HCT116 (cell line): ENCODE measurements around the gene CTRB2. TPM values are rescaled to one million over a fixed set of nuclear protein-coding genes. Genes with fewer than 3 reads are reported as not detected.

Experiments used
- ATAC-seq: fragments of 200-7000 bp; cut with Tn5 transposase; 2 replicates; pipeline ENCODE4 v1.9.1; 2020; ENCODE audit warnings: mild to moderate bottlenecking, moderate library complexity
- BruUV-seq: library from RNA; stranded (reverse); fragments of 400-500 nt; replicated peaks from 2 replicates; lab custom pipeline; 2021; lab: Mats Ljungman, UMichigan
- CTCF ChIA-PET: fragments of 300-600 bp; sonication (Branson Sonifier 250); formaldehyde crosslinking; loops from one replicate; lab custom pipeline; 2021; ENCODE audit warnings: antibody characterized with exemption; lab: Charles Lee
- POLR2A ChIA-PET: fragments of 300-600, 350-600 bp; sonication (Branson Sonifier 250); formaldehyde crosslinking; loops from one replicate; lab custom pipeline; 2021; ENCODE audit warnings: antibody characterized with exemption; lab: Charles Lee
- RAD21 ChIA-PET, 2 experiments: fragments of 300-600 bp; sonication (Branson Sonifier 250); formaldehyde crosslinking; loops; one replicate each; lab custom pipeline; 2023; ENCODE audit warnings: low total read pairs in 2 of 2; ENCODE audit not compliant: uncharacterized antibody in 2 of 2, unreplicated experiment in 2 of 2, low non-redundant PET in 1 of 2; lab: Charles Lee
- DNase-seq: peaks from one replicate; pipeline ENCODE4 v3.0.0-alpha.2; 2010; ENCODE audit warnings: low read depth, low spot score
- H2AFZ ChIP-seq: fragments of 200-600 bp; shearing (Covaris generic), sonication (generic); 2 replicates; pipeline ENCODE4 v1.6.1; 2017; ENCODE audit warnings: low read depth, mixed run types, mixed read lengths, antibody characterized with exemption, low read length; ENCODE audit not compliant: poor library complexity, severe bottlenecking
- H3K27ac ChIP-seq: 2 replicates; pipeline ENCODE4 v1.5.1; 2012; ENCODE audit warnings: low read depth, low read length
- H3K27me3 ChIP-seq: fragments of 200-600 bp; sonication (generic); 2 replicates; pipeline ENCODE4 v1.6.1; 2016; ENCODE audit warnings: mixed run types, low read length, mixed read lengths; ENCODE audit not compliant: insufficient read depth
- H3K36me3 ChIP-seq, 2 experiments: fragments of 200-500 bp in 1 of 2; fragments of 200-600 bp in 1 of 2; sonication (Bioruptor generic) in 1 of 2; sonication (generic) in 1 of 2; 2 replicates each; pipeline versions ENCODE4 v1.5.1 to v1.6.1; 2014 to 2016; ENCODE audit warnings: low read length in 2 of 2, inconsistent platforms in 1 of 2, mixed read lengths in 1 of 2, mixed run types in 1 of 2; ENCODE audit not compliant: insufficient read depth in 2 of 2, control insufficient read depth in 1 of 2
- H3K4me1 ChIP-seq, 2 experiments: fragments of 200-600 bp in 1 of 2; sonication (generic) in 1 of 2; 2 replicates each; pipeline versions ENCODE4 v1.5.1 to v1.6.1; 2012 to 2017; ENCODE audit warnings: low read length in 2 of 2, inconsistent platforms in 1 of 2, mild to moderate bottlenecking in 1 of 2, mixed read lengths in 1 of 2, mixed run types in 1 of 2, moderate library complexity in 1 of 2; ENCODE audit not compliant: insufficient read depth in 2 of 2, control insufficient read depth in 1 of 2
- H3K4me2 ChIP-seq: fragments of 200-600 bp; sonication (generic); 2 replicates; pipeline ENCODE4 v1.6.1; 2017; ENCODE audit warnings: mixed run types, low read length, mixed read lengths
- H3K4me3 ChIP-seq, 2 experiments: fragments of 200-600 bp in 1 of 2; sonication (generic) in 1 of 2; replicated peaks in 1 of 2; 2 replicates each; pipeline ENCODE4 v1.5.1; 2011 to 2016; ENCODE audit warnings: low read length in 2 of 2, control low read depth in 1 of 2, low read depth in 1 of 2, mild to moderate bottlenecking in 1 of 2, mixed read lengths in 1 of 2, mixed run types in 1 of 2
- H3K79me2 ChIP-seq: fragments of 200-600 bp; sonication (generic); 2 replicates; pipeline ENCODE4 v1.6.1; 2017; ENCODE audit warnings: mild to moderate bottlenecking, mixed run types, low read length, moderate library complexity, mixed read lengths; ENCODE audit not compliant: insufficient read depth
- H3K9ac ChIP-seq: fragments of 200-600 bp; sonication (generic); 2 replicates; pipeline ENCODE4 v1.6.1; 2016; ENCODE audit warnings: low read length, mixed read lengths
- H3K9me2 ChIP-seq: fragments of 200-600 bp; sonication (generic), shearing (Covaris generic); 2 replicates; pipeline ENCODE4 v1.6.1; 2017; ENCODE audit warnings: mixed run types, mild to moderate bottlenecking, moderate library complexity; ENCODE audit not compliant: insufficient read depth
- H3K9me3 ChIP-seq, 2 experiments: fragments of 200-500 bp in 1 of 2; fragments of 200-600 bp in 1 of 2; sonication (Bioruptor generic) in 1 of 2; sonication (generic) in 1 of 2; 2 replicates each; pipeline ENCODE4 v1.6.1; 2014 to 2017; ENCODE audit warnings: low read length in 2 of 2, mixed read lengths in 2 of 2, inconsistent platforms in 1 of 2, low read depth in 1 of 2, mild to moderate bottlenecking in 1 of 2, mixed run types in 1 of 2, moderate library complexity in 1 of 2; ENCODE audit not compliant: control insufficient read depth in 1 of 2, insufficient read depth in 1 of 2
- H4K20me1 ChIP-seq: fragments of 200-600 bp; sonication (generic), shearing (Covaris generic); 2 replicates; pipeline ENCODE4 v1.6.1; 2017; ENCODE audit warnings: mixed run types, mild to moderate bottlenecking, moderate library complexity; ENCODE audit not compliant: insufficient read depth
- CTCF ChIP-seq, 3 experiments: fragments of 200-600 bp in 1 of 3; sonication (generic) in 1 of 3; IDR thresholded peaks in 2 of 3; conservative IDR thresholded peaks in 1 of 3; 2 replicates each; pipeline ENCODE4 v1.5.1; 2012 to 2017; ENCODE audit warnings: low read depth in 2 of 3, low read length in 2 of 3, antibody characterized with exemption in 1 of 3, borderline replicate concordance in 1 of 3, control low read depth in 1 of 3, mild to moderate bottlenecking in 1 of 3, mixed read lengths in 1 of 3, mixed run types in 1 of 3, moderate library complexity in 1 of 3; ENCODE audit not compliant: insufficient read depth in 1 of 3
- EGR1 ChIP-seq: IDR thresholded peaks from 2 replicates; pipeline ENCODE4 v1.6.1; 2012; ENCODE audit warnings: low read depth
- ELF1 ChIP-seq: IDR thresholded peaks from 2 replicates; pipeline ENCODE4 v1.6.1; 2012; ENCODE audit warnings: low read depth, borderline replicate concordance
- EZH2 ChIP-seq: fragments of 200-600 bp; sonication (generic); IDR thresholded peaks from 2 replicates; pipeline ENCODE4 v1.6.1; 2017; ENCODE audit warnings: antibody characterized with exemption, mixed run types
- JUND ChIP-seq: IDR thresholded peaks from 2 replicates; pipeline ENCODE4 v1.6.1; 2012
- MAX ChIP-seq: IDR thresholded peaks from 2 replicates; pipeline ENCODE4 v1.6.1; 2012
- POLR2A ChIP-seq: IDR thresholded peaks from 2 replicates; pipeline ENCODE4 v1.7.0; 2011; ENCODE audit warnings: borderline replicate concordance; ENCODE audit not compliant: insufficient read depth, insufficient read length; ENCODE audit errors: extremely low read depth
- POLR2AphosphoS5 ChIP-seq: IDR thresholded peaks from 2 replicates; pipeline ENCODE4 v1.6.1; 2011; ENCODE audit warnings: mild to moderate bottlenecking, low read depth, low read length, moderate library complexity
- SRF ChIP-seq: IDR thresholded peaks from 2 replicates; pipeline ENCODE4 v1.6.1; 2012; ENCODE audit warnings: low read depth
- TCF7L2 ChIP-seq: IDR thresholded peaks from 2 replicates; pipeline ENCODE4 v1.7.0; 2011; ENCODE audit warnings: borderline replicate concordance, inconsistent platforms; ENCODE audit not compliant: insufficient read depth, insufficient read length; ENCODE audit errors: extremely low read depth
- YY1 ChIP-seq: IDR thresholded peaks from 2 replicates; pipeline ENCODE4 v1.6.1; 2011; ENCODE audit warnings: low read length, low read depth, moderate library complexity, mild to moderate bottlenecking; ENCODE audit not compliant: insufficient replicate concordance; ENCODE audit errors: extremely low read depth
- ZBTB33 ChIP-seq: IDR thresholded peaks from 2 replicates; pipeline ENCODE4 v1.6.1; 2011; ENCODE audit warnings: mild to moderate bottlenecking, low read length, moderate library complexity; ENCODE audit not compliant: insufficient replicate concordance; ENCODE audit errors: extremely low read depth
- ZFX ChIP-seq: fragments of 450-650 bp; IDR thresholded peaks from 2 replicates; pipeline ENCODE4 v1.6.1; 2017
- intact Hi-C: fragments of 100-400 bp; cut with micrococcal nuclease; formaldehyde crosslinking; loops from 2 replicates; pipeline ENCODE4 v1.10.0; 2022
- total RNA-seq: library from RNA; stranded (reverse); gene quantifications from one replicate; pipeline ENCODE4 v1.2.1, GENCODE V29; 2021; ENCODE audit not compliant: unreplicated experiment

The CTRB2 gene
- total RNA-seq, 1 experiment from 2014 or later = 10.0 TPM

- no peaks in the 10 kb centered on the region for H3K9me2 ChIP-seq
- CTCF ChIA-PET = no interaction called here
- POLR2A ChIA-PET = no interaction called here
- no peaks in the 10 kb centered on the region for H3K9me3 ChIP-seq
- H3K4me2 ChIP-seq = no peak overlapping the region
- BruUV-seq = no TSS peak
- peaks cover 20 to 35% of the 10 kb centered on the region in 2 experiments for H3K4me1 ChIP-seq
- no peak for DNase-seq
- no peak overlapping the region for H3K4me3 ChIP-seq
- RAD21 ChIA-PET = interaction anchor here in 1 of 2 experiments (0.6 kb wide), 1 partner anchor 22 kb away, joined by 3 read pairs; no protein-coding TSS in a partner anchor
- H3K9ac ChIP-seq = no peak overlapping the region
- peaks cover 15 to 42% of the 10 kb centered on the region in 2 experiments for H3K36me3 ChIP-seq
- no peak overlapping the region for H2AFZ ChIP-seq
- peak overlapping the region; percentile 5; the same call in 1 of the 2 replicates for H3K27ac ChIP-seq
- peaks cover 45% of the 10 kb centered on the region; the same call in 1 of the 2 replicates for H3K79me2 ChIP-seq
- intact Hi-C loops = no loop called here
- no peaks in the 10 kb centered on the region for H3K27me3 ChIP-seq
- TF ChIP-seq JUND (no peak), ZFX (no peak), YY1 (no peak), ELF1 (no peak), POLR2AphosphoS5 (no peak)
- TF ChIP-seq, all 23 proteins: peak for 0
- ATAC-seq = no peak
- H4K20me1 ChIP-seq = no peaks in the 10 kb centered on the region
Observed at GRCh38 chr16:75237398-75238131, 30.6 kb upstream of the CTRB2 start.

GRCh38 chr16:75236736-75237397 is 29.9 kb upstream of the CTRB2 start:
- Histone ChIP-seq H3K9ac (no peak overlapping the region), H2AFZ (no peak overlapping the region), H3K9me3 (no peaks in the 10 kb centered on the region), H3K36me3 (peaks cover 16 to 46% of the 10 kb centered on the region in 2 experiments), H3K27ac (no peak overlapping the region), H3K4me3 (no peak overlapping the region), H4K20me1 (no peaks in the 10 kb centered on the region), H3K9me2 (no peaks in the 10 kb centered on the region), H3K4me1 (peaks cover 20 to 35% of the 10 kb centered on the region in 2 experiments), H3K79me2 (peaks cover 47% of the 10 kb centered on the region; the same call in 1 of the 2 replicates), H3K27me3 (no peaks in the 10 kb centered on the region), H3K4me2 (no peak overlapping the region)
- ATAC-seq (no peak), DNase-seq (no peak)
- intact Hi-C loops = no loop called here
- POLR2A ChIA-PET = no interaction called here
- CTCF ChIA-PET = interaction anchor here (0.8 kb wide), 1 partner anchor 9 kb away, joined by 5 read pairs; no protein-coding TSS in a partner anchor
- RAD21 ChIA-PET = interaction anchor here in 1 of 2 experiments (0.6 kb wide), 1 partner anchor 23 kb away, joined by 3 read pairs; no protein-coding TSS in a partner anchor
- BruUV-seq = no TSS peak
- TF ChIP-seq ZBTB33 (no peak), MAX (no peak), CTCF (IDR thresholded peaks at IDR 0.05 in 2 of 3, conservative IDR thresholded peaks at IDR 0.05 in 1 of 3; ENCODE audit: borderline replicate concordance in 1 of 3, insufficient read depth in 1 of 3, low read depth in 2 of 3, low read length in 2 of 3) (no peak), EZH2 (no peak), EGR1 (no peak), TCF7L2 (no peak), ZFX (no peak), JUND (no peak), ELF1 (no peak), SRF (no peak), POLR2A (no peak)
